GM12801 (cell line): ENCODE measurements around the gene ZCCHC7.

Experiments
- CTCF ChIP-seq: IDR thresholded peaks from one replicate; pipeline ENCODE4 v1.5.1; 2011; ENCODE audit warnings: control low read depth; ENCODE audit not compliant: insufficient read length; ENCODE audit errors: extremely low read depth

The ZCCHC7 gene

GRCh38 chr9:37097294-37097693 lies 23.1 kb upstream of the ZCCHC7 start:
- no peak for TF ChIP-seq CTCF

DNA sequence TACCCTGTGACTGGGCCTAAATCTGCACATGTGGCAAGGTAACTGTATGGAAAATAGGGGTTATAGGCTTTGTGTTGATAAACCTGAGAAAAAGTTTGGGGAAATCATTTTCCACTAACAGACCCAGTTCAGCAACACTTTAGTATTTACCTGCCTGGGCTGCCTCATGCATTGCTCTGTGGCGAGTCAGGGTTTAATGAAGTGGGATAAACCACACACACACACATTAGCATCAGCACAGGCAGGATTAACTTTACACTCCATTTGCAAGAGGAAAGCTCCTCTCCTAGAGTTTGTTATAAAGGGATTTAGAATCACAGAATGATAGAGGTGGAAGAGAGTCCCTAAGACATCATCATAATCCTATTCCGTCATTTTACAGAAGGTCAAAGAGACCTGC lies 20.0 kb upstream of the ZCCHC7 start:
- TF ChIP-seq CTCF, result no peak

- no peak for TF ChIP-seq CTCF
Observed at GRCh38 chr9:37100741-37101140, 19.6 kb upstream of the ZCCHC7 start.

DNA sequence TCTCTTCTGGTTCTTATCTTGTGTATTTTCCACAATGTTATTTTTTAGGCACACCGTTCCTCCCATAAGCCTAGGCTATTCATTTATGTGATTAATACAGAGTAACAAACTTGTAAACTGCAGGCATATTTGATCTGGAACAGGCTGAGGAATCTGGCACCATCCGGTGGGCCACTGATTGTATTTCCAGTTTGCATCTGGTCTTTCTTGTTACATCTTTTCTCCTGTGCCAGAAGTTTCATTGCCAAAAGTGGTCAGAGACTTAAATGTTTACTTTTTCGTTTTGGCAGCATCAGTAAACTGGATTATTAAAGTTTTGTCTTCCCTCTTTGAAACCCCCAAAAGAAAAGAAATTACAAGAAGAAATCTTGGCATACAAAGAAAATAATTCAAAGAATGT lies 17.9 kb upstream of the ZCCHC7 start:
- no peak for TF ChIP-seq CTCF

GRCh38 chr9:37104183-37104889 lies 16.0 kb upstream of the ZCCHC7 start:
- no peak for TF ChIP-seq CTCF

DNA sequence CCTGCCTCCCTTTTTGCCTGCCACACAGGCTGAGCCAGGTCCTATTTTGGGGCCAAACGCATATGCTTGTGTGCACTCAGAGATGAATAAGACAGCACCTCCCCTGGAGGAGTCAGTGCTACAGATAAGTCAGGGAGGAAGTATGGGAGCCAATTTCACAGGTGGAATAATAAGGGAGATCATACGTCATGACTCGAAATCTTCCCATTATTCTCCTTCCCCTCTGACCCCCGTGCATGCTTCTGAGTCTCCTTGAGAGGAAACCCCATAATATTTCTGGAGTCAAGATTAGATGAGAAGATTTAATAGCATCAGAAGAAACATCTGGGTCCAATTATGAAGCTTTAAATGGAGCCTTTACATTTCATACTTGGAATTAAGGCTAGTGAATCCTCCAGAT lies 15.1 kb upstream of the ZCCHC7 start:
- no peak for TF ChIP-seq CTCF

GRCh38 chr9:37107701-37108100 lies 12.7 kb upstream of the ZCCHC7 start:
- no peak for TF ChIP-seq CTCF
